Endometrial microvascular endothelial cells (primary cell): ENCODE measurements around the gene HLA-C. TPM values are rescaled to one million over a fixed set of nuclear protein-coding genes. Genes with fewer than 3 reads are reported as not detected.
"Not testable (repeated sequence)": the region's sequence is repeated elsewhere in the genome, so short reads cannot be mapped to it uniquely, and the experiment has no call there.

Experiments used
- in situ Hi-C: cut with HindIII; loops from 2 replicates; pipeline ENCODE4 v1.10.0; 2017; ENCODE audit warnings: low sequenced_read_pairs, low pct_unique_long_range_greater_than_20kb; ENCODE audit errors: inconsistent ontology term
- total RNA-seq: library from RNA; depleted of rRNA; stranded (reverse); fragments of >200 nt; gene quantifications from one replicate; pipeline ENCODE4 v1.2.3, GENCODE V29; 2015; ENCODE audit errors: inconsistent ontology term

The HLA-C gene
- 719 TPM for total RNA-seq

GRCh38 chr6:31271641-31272357, at the start of gene HLA-C:
HLA-C (minus strand) TSS chr6:31272092; CDS start chr6:31272071, 21 bp downstream.
- in situ Hi-C loops, result no loop called here

- in situ Hi-C loops, result no loop called here
These were observed 49.3 kb upstream of the HLA-C start for GRCh38 chr6:31321005-31321707.

- in situ Hi-C loops, result no loop called here
These were observed 45.1 kb upstream of the HLA-C start for GRCh38 chr6:31317036-31317435.

- in situ Hi-C loops, result no loop called here
These were observed 37.7 kb upstream of the HLA-C start for GRCh38 chr6:31309641-31310040.

GRCh38 chr6:31308845-31309175, 36.9 kb upstream of the HLA-C start:
- in situ Hi-C loops, result no loop called here

GRCh38 chr6:31308050-31308844, 36.4 kb upstream of the HLA-C start:
- in situ Hi-C loops, result no loop called here

GRCh38 chr6:31307669-31308049, 35.8 kb upstream of the HLA-C start:
- in situ Hi-C loops, result no loop called here

- in situ Hi-C loops, result no loop called here
These were observed 33.9 kb upstream of the HLA-C start for GRCh38 chr6:31305703-31306219.

- in situ Hi-C loops, result no loop called here
These were observed 32.8 kb upstream of the HLA-C start for GRCh38 chr6:31304683-31305082.

GRCh38 chr6:31300797-31301196, 28.9 kb upstream of the HLA-C start:
- in situ Hi-C loops, result no loop called here

- in situ Hi-C loops, result no loop called here
These were observed 28.1 kb upstream of the HLA-C start for GRCh38 chr6:31299947-31300346.

GRCh38 chr6:31299511-31299910, 27.6 kb upstream of the HLA-C start:
- in situ Hi-C loops, result no loop called here

- in situ Hi-C loops, result no loop called here
These were observed 22.2 kb upstream of the HLA-C start for GRCh38 chr6:31294056-31294455.

GRCh38 chr6:31293343-31293742, 21.5 kb upstream of the HLA-C start:
- in situ Hi-C loops, result no loop called here

GRCh38 chr6:31289788-31290187, 17.9 kb upstream of the HLA-C start:
- in situ Hi-C loops, result no loop called here

- in situ Hi-C loops, result no loop called here
These were observed 15.7 kb upstream of the HLA-C start for GRCh38 chr6:31287619-31288018.

- in situ Hi-C loops, result no loop called here
These were observed 14.1 kb upstream of the HLA-C start for GRCh38 chr6:31285982-31286381.

- in situ Hi-C loops, result no loop called here
These were observed 13.6 kb upstream of the HLA-C start for GRCh38 chr6:31285486-31285885.

- in situ Hi-C loops, result not testable (repeated sequence)
These were observed 7.8 kb upstream of the HLA-C start for GRCh38 chr6:31279647-31280046.
